ENCODE data around the gene STK39.

- TF ChIP-seq CTCF (IDR thresholded peaks at IDR 0.05) (no peak), POLR2A (IDR thresholded peaks at IDR 0.05) (no peak)
Observed at GRCh38 chr2:168058675-168059074, 188.7 kb downstream of the STK39 start.
